ELF-1 (cell line): ENCODE measurements around the gene FHOD3.
A peak's percentile ranks its signal among the peaks of the same experiment; 100 is the strongest.
"Not testable (repeated sequence)": the region's sequence is repeated elsewhere in the genome, so short reads cannot be mapped to it uniquely, and the experiment has no call there.

Source experiments
- DNase-seq: peaks from one replicate; pipeline ENCODE4 v3.0.0-alpha.2; 2016; ENCODE audit warnings: low read depth, low spot score

Gene FHOD3

GRCh38 chr18:36744261-36744876, 446.9 kb downstream of the FHOD3 start:
- no peak for DNase-seq

- no peak for DNase-seq
Measured at GRCh38 chr18:36745219-36745975, 447.9 kb downstream of the FHOD3 start.

- DNase-seq: no peak
Measured at GRCh38 chr18:36752929-36753865, 455.7 kb downstream of the FHOD3 start.

- DNase-seq: no peak
Measured at GRCh38 chr18:36756242-36756641, 458.7 kb downstream of the FHOD3 start.

GRCh38 chr18:36757081-36757480, 459.6 kb downstream of the FHOD3 start:
- peak; percentile 23 for DNase-seq

- no peak for DNase-seq
Measured at GRCh38 chr18:36757991-36758390, 460.5 kb downstream of the FHOD3 start.

GRCh38 chr18:36758623-36759022, 461.1 kb downstream of the FHOD3 start:
- DNase-seq: no peak

- no peak for DNase-seq
Measured at GRCh38 chr18:36759167-36759776, 461.8 kb downstream of the FHOD3 start.

GRCh38 chr18:36760598-36760997, 463.1 kb downstream of the FHOD3 start:
- DNase-seq: no peak

GRCh38 chr18:36761186-36761698, 463.7 kb downstream of the FHOD3 start:
- peak; percentile 39 for DNase-seq

- no peak for DNase-seq
Measured at GRCh38 chr18:36762074-36762473, 464.6 kb downstream of the FHOD3 start.

- DNase-seq: not testable (repeated sequence)
Measured at GRCh38 chr18:36762965-36763364, 465.5 kb downstream of the FHOD3 start.

- no peak for DNase-seq
Measured at GRCh38 chr18:36766836-36767235, 469.3 kb downstream of the FHOD3 start.

- no peak for DNase-seq
Measured at GRCh38 chr18:36769172-36769571, 471.7 kb downstream of the FHOD3 start.

- peak; percentile 53 for DNase-seq
Measured at GRCh38 chr18:36769611-36770314, 472.2 kb downstream of the FHOD3 start.

- no peak for DNase-seq
Measured at GRCh38 chr18:36770315-36770946, 472.9 kb downstream of the FHOD3 start.

GRCh38 chr18:36771245-36771644, 473.7 kb downstream of the FHOD3 start:
- DNase-seq: no peak

- no peak for DNase-seq
Measured at GRCh38 chr18:36772241-36772723, 474.8 kb downstream of the FHOD3 start.

GRCh38 chr18:36775396-36775795, 477.9 kb downstream of the FHOD3 start:
- DNase-seq: no peak

- no peak for DNase-seq
Measured at GRCh38 chr18:36776650-36777049, 479.1 kb downstream of the FHOD3 start.
